Brain microvascular endothelial cell (primary cell): ENCODE results near the gene SPIRE1.

Experiments used
- DNase-seq: peaks from one replicate; pipeline ENCODE4 v3.0.0-alpha.2; 2020
- H3K27ac ChIP-seq: fragments of 250-450 bp; sonication (Bioruptor Pico); 2 replicates; pipeline ENCODE4 v1.5.1; 2020; ENCODE audit warnings: mild to moderate bottlenecking, moderate library complexity
- H3K27me3 ChIP-seq: fragments of 250-450 bp; sonication (Bioruptor Pico); replicated peaks from 2 replicates; pipeline ENCODE4 v1.5.1; 2020; ENCODE audit warnings: mild to moderate bottlenecking
- H3K36me3 ChIP-seq: fragments of 250-450 bp; sonication (Bioruptor Pico); replicated peaks from 2 replicates; pipeline ENCODE4 v1.5.1; 2020; ENCODE audit warnings: mild to moderate bottlenecking
- H3K4me3 ChIP-seq: 2 replicates; pipeline ENCODE4 v1.5.1; 2011; ENCODE audit warnings: low read depth, mild to moderate bottlenecking, control low read depth, low read length, moderate library complexity
- CTCF ChIP-seq: IDR thresholded peaks from 2 replicates; pipeline ENCODE4 v1.5.1; 2011; ENCODE audit warnings: low read depth, mild to moderate bottlenecking, moderate library complexity, low read length, control low read depth, inconsistent platforms; ENCODE audit errors: missing control alignments
- in situ Hi-C: cut with HindIII; loops from 2 replicates; pipeline ENCODE4 v1.10.0; 2017; ENCODE audit warnings: low sequenced_read_pairs, low pct_ligation_motif_present

The SPIRE1 gene

DNA sequence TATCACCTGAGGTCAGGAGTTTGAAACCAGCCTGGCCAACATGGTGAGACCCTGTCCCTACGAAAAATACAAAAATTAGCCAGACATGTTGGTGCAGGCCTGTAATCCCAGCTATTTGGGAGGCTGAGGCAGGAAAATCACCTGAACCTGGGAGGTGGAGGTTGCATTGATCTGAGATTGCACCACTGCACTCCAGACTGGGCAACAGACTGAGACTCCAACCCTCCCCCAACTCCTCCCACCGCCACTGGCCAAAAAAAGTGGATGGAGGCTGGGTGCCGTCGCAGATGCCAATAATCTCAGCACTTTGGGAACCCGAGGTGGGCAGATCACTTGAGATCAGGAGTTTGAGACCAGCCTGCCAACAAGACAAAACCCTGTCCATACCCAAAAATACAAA is 10.1 kb upstream of the SPIRE1 start:
- no peaks in the 10 kb centered on the region for H3K27me3 ChIP-seq
- no peak for TF ChIP-seq CTCF
- no peak overlapping the region for H3K4me3 ChIP-seq
- in situ Hi-C loops: no loop called here
- no peak for DNase-seq
- H3K27ac ChIP-seq: no peak overlapping the region
- H3K36me3 ChIP-seq: no peaks in the 10 kb centered on the region

DNA sequence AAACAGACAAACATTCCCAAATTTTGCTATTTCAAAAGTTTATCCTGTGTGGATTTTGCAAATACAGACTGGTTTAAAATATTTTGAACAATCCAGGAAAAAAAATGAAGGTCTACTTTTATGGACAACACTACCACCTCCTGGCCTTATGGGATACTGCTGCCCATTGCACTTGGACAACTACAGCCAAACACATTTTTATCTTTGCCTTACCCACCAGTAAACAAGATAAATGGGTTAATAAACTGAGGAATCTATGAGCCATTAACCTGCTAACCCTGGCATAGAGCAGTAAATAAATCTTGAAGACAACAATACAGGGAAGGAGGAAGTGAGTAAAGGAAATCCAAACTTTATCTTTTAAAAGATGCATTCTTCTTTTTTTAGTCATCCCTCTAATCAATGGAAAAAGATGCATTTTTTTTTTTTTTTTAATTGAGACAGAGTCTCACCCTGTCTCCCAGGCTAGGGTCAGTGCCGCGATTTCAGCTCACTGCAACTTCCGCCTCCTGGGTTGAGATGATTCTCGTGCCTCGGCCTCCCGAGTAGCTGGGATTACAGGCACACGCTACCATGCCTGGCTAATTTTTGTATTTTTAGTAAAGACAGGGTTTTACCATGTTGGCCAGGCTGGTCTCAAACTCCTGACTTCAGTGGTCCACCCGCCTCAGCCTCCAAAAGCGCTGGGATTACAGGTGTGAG is 2.1 kb upstream of the SPIRE1 start:
- in situ Hi-C loops: no loop called here
- Histone ChIP-seq H3K4me3 (no peak overlapping the region), H3K27ac (no peak overlapping the region), H3K36me3 (no peaks in the 10 kb centered on the region), H3K27me3 (no peaks in the 10 kb centered on the region)
- TF ChIP-seq CTCF: peak; percentile 86
- peak; percentile 47 for DNase-seq

GRCh38 chr18:12658426-12659138 is 675 bp upstream of the SPIRE1 start:
- peak; percentile 45 for DNase-seq
- H3K4me3 ChIP-seq: peak overlapping the region; percentile 78
- in situ Hi-C loops: no loop called here
- H3K36me3 ChIP-seq: no peaks in the 10 kb centered on the region
- H3K27ac ChIP-seq: peak overlapping the region; percentile 80
- TF ChIP-seq CTCF: peak; percentile 25
- no peaks in the 10 kb centered on the region for H3K27me3 ChIP-seq

GRCh38 chr18:12656938-12657683 is 796 bp downstream of the SPIRE1 start:
- Histone ChIP-seq H3K36me3 (no peaks in the 10 kb centered on the region), H3K27me3 (no peaks in the 10 kb centered on the region), H3K27ac (peak overlapping the region; percentile 80), H3K4me3 (peak overlapping the region; percentile 78)
- in situ Hi-C loops: no loop called here
- peak; percentile 7 for DNase-seq
- TF ChIP-seq CTCF: no peak

DNA sequence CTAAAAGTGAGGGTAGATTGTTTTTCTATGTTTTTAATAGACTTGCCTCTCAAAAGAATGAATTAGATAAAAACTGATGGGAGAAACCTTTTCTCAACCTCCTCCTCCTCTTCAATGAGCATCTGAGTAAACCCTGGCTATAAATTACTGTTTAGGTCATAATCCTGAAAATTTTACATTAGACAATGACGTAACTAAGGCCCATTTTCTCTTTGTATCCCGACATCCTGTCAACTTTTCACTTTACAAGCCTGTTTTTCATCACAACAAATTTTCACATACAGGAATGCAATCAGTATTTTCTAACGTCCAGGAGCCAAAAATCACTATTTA is 1.3 kb downstream of the SPIRE1 start:
- Histone ChIP-seq H3K36me3 (no peaks in the 10 kb centered on the region), H3K4me3 (peak overlapping the region; percentile 78), H3K27ac (peak overlapping the region; percentile 80), H3K27me3 (no peaks in the 10 kb centered on the region)
- no peak for DNase-seq
- in situ Hi-C loops: no loop called here
- TF ChIP-seq CTCF: no peak
